ENCODE measurements around the gene COMMD3. TPM values are rescaled to one million over a fixed set of nuclear protein-coding genes. Genes with fewer than 3 reads are reported as not detected.

COMMD3 gene
- polyA plus RNA-seq, 3 donors: 44.9 to 140 (median 138) TPM

DNA sequence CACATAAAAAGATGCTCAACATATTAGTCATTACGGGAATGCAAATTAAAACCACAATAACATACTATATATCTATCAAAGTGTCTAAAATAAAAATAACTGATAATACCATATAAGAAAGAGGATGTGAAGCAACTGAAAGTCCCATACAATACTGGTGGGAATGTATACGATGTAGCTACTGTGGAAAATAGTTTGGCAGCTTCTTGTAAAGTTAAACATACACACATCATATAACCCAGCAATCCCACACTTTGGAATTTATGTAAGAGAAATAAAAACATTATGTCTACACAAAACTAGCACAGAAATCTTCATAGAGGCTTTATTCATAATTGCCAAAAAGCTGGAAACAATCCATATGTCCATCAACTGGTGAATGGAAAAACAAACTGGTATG, 10.5 kb upstream of the COMMD3 start:
- H3K27me3 ChIP-seq (ENCODE audit: control insufficient read depth in 2 of 2, insufficient read depth in 2 of 2, low read length in 2 of 2): no peaks in the 10 kb centered on the region
- no peak for DNase-seq
- Mint-ChIP-seq H3K27ac (no peak overlapping the region), H3K4me3 (no peak overlapping the region), H3K4me1 (no peaks in the 10 kb centered on the region), H3K36me3 (no peaks in the 10 kb centered on the region), H3K9me3 (no peaks in the 10 kb centered on the region), H3K27me3 (ENCODE audit: low read depth in 3 of 3) (peaks cover 0 to 2% (median 1%) of the 10 kb centered on the region in 3 donors)
- H3K4me1 ChIP-seq (ENCODE audit: control insufficient read depth in 1 of 2, insufficient read depth in 2 of 2, low read length in 2 of 2): no peaks in the 10 kb centered on the region
- no peak overlapping the region for H3K4me2 ChIP-seq (replicated peaks; ENCODE audit: extremely low read depth, low read length, poor library complexity, severe bottlenecking)
- H4K20me1 ChIP-seq (ENCODE audit: insufficient read depth, low read length): no peaks in the 10 kb centered on the region
- no peak overlapping the region for H2AFZ ChIP-seq (ENCODE audit: insufficient read depth, low read depth, low read length, poor library complexity, severe bottlenecking)
- H3K9ac ChIP-seq (ENCODE audit: insufficient read depth, low read length, poor library complexity, severe bottlenecking): no peak overlapping the region
- H3K4me3 ChIP-seq (replicated peaks in 1 of 3; ENCODE audit: low read depth in 2 of 3, low read length in 3 of 3): no peak overlapping the region
- H3K36me3 ChIP-seq (replicated peaks in 1 of 2; ENCODE audit: control insufficient read depth in 1 of 2, insufficient read depth in 2 of 2, low read length in 2 of 2): no peaks in the 10 kb centered on the region
- no peaks in the 10 kb centered on the region for H3K79me2 ChIP-seq (ENCODE audit: insufficient read depth, low read length)
- intact Hi-C loops (cut with micrococcal nuclease): no loop called here
- H3K27ac ChIP-seq (ENCODE audit: low read depth in 1 of 2, low read length in 2 of 2): no peak overlapping the region
- H3K9me3 ChIP-seq (replicated peaks in 1 of 2; ENCODE audit: control insufficient read depth in 1 of 2, insufficient read depth in 1 of 2, low read length in 2 of 2): no peaks in the 10 kb centered on the region
- WGBS (ENCODE audit: insufficient coverage): no CpG with 5 or more reads among the region's 2 CpGs
- TF ChIP-seq, protein P1, sequence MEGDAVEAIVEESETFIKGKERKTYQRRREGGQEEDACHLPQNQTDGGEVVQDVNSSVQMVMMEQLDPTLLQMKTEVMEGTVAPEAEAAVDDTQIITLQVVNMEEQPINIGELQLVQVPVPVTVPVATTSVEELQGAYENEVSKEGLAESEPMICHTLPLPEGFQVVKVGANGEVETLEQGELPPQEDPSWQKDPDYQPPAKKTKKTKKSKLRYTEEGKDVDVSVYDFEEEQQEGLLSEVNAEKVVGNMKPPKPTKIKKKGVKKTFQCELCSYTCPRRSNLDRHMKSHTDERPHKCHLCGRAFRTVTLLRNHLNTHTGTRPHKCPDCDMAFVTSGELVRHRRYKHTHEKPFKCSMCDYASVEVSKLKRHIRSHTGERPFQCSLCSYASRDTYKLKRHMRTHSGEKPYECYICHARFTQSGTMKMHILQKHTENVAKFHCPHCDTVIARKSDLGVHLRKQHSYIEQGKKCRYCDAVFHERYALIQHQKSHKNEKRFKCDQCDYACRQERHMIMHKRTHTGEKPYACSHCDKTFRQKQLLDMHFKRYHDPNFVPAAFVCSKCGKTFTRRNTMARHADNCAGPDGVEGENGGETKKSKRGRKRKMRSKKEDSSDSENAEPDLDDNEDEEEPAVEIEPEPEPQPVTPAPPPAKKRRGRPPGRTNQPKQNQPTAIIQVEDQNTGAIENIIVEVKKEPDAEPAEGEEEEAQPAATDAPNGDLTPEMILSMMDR (IDR thresholded peaks at IDR 0.05): no peak

DNA sequence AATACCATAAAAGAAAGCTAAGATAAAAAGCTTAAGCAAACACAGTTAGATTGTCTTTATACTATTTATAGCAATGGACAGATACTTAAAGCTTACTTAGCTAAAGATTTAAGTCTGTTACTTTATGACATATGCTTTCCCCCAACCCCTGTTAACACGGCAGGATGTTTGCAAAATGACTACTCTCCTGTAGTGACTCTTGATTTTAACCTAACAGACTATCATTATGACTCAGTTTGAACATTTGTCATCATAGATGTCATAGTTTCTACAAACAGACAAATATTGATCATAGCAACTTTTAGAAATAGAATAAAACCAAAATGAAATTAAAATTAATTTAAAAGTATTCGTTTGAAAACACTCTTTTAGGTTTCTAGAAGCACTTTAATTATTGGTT, 7.8 kb upstream of the COMMD3 start:
- Histone ChIP-seq H3K36me3 (replicated peaks in 1 of 2; ENCODE audit: control insufficient read depth in 1 of 2, insufficient read depth in 2 of 2, low read length in 2 of 2) (no peaks in the 10 kb centered on the region), H3K27ac (ENCODE audit: low read depth in 1 of 2, low read length in 2 of 2) (no peak overlapping the region), H2AFZ (ENCODE audit: insufficient read depth, low read depth, low read length, poor library complexity, severe bottlenecking) (no peak overlapping the region), H3K9me3 (replicated peaks in 1 of 2; ENCODE audit: control insufficient read depth in 1 of 2, insufficient read depth in 1 of 2, low read length in 2 of 2) (no peaks in the 10 kb centered on the region), H3K4me2 (replicated peaks; ENCODE audit: extremely low read depth, low read length, poor library complexity, severe bottlenecking) (no peak overlapping the region), H3K4me3 (replicated peaks in 1 of 3; ENCODE audit: low read depth in 2 of 3, low read length in 3 of 3) (no peak overlapping the region), H3K27me3 (ENCODE audit: control insufficient read depth in 2 of 2, insufficient read depth in 2 of 2, low read length in 2 of 2) (no peaks in the 10 kb centered on the region), H3K79me2 (ENCODE audit: insufficient read depth, low read length) (no peaks in the 10 kb centered on the region), H3K9ac (ENCODE audit: insufficient read depth, low read length, poor library complexity, severe bottlenecking) (no peak overlapping the region), H3K4me1 (ENCODE audit: control insufficient read depth in 1 of 2, insufficient read depth in 2 of 2, low read length in 2 of 2) (no peaks in the 10 kb centered on the region), H4K20me1 (ENCODE audit: insufficient read depth, low read length) (no peaks in the 10 kb centered on the region)
- H3K4me3 Mint-ChIP-seq: no peak overlapping the region
- H3K4me1 Mint-ChIP-seq: no peaks in the 10 kb centered on the region
- H3K36me3 Mint-ChIP-seq: no peaks in the 10 kb centered on the region
- intact Hi-C loops (cut with micrococcal nuclease): no loop called here
- WGBS (ENCODE audit: insufficient coverage): no CpG with 5 or more reads among the region's 2 CpGs
- no peaks in the 10 kb centered on the region for H3K9me3 Mint-ChIP-seq
- TF ChIP-seq, protein P1 (IDR thresholded peaks at IDR 0.05): no peak
- no peak overlapping the region for H3K27ac Mint-ChIP-seq
- DNase-seq: peak in 1 of 3 donors; percentile 10
- peaks cover 0 to 2% (median 1%) of the 10 kb centered on the region in 3 donors for H3K27me3 Mint-ChIP-seq (ENCODE audit: low read depth in 3 of 3)
